ENCODE data around the gene CCNI.
"Not testable (repeated sequence)": the region's sequence is repeated elsewhere in the genome, so short reads cannot be mapped to it uniquely, and the experiment has no call there.

CCNI gene, protein sequence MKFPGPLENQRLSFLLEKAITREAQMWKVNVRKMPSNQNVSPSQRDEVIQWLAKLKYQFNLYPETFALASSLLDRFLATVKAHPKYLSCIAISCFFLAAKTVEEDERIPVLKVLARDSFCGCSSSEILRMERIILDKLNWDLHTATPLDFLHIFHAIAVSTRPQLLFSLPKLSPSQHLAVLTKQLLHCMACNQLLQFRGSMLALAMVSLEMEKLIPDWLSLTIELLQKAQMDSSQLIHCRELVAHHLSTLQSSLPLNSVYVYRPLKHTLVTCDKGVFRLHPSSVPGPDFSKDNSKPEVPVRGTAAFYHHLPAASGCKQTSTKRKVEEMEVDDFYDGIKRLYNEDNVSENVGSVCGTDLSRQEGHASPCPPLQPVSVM

DNA sequence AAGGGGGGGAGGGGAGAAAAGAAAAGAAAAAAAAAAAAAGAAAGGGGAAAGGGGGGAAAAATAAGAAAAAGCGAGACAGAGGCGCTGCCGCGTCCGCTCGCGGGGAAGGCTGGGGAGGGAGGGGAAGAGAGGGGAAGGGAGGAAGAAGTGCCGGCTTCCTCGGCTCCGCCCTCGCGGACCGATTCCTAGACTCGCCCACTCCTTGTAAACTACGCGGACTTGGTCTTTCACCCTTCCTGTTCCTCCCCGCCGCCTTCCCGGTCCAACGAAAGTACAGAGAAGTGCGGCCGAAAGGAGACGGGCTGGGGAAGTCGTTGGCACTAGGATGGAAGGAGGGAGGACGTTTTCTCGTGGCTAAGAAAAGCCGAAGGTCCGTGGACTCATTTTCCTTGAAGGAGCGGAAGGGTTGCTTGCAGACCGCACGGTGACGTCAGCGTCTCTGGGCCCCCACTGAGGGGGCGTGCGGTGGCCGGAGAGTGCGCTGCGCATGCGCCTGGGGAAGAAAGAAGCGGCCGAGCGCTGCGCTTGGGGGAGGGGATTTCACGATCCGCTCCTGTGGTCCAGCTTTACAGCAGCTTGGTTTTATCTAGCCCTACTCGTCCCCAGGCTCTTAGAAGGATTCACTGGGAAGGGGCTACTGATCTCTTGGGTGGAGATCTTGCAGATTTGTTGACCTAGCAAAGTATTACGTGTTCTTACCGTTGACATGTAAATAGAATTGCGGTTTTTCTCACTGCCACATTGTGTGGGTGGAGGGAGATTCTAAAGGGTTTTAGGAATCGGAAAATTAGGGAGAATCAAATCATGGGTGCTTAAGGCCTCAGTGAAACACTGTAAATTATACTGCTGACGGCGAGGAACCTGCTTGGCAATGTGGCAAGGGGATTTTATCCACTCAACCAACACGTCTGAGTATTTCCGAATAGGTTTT lies at the start of gene CCNI:
Gene CCNI (minus strand): TSS at position 121 of the 931 bp plus-strand sequence. CDS start 9,627 bp downstream, outside the sequence.
- FAIRE-seq: no peak

- no peak for FAIRE-seq
Measured at GRCh38 chr4:77124576-77124975, 48.8 kb upstream of the CCNI start.

- no peak for FAIRE-seq
Measured at GRCh38 chr4:77123411-77123810, 47.6 kb upstream of the CCNI start.

- no peak for FAIRE-seq
Measured at GRCh38 chr4:77122656-77123055, 46.9 kb upstream of the CCNI start.

- no peak for FAIRE-seq
Measured at GRCh38 chr4:77121736-77122240, 46.0 kb upstream of the CCNI start.

- FAIRE-seq: no peak
Measured at GRCh38 chr4:77120886-77121508, 45.2 kb upstream of the CCNI start.

- no peak for FAIRE-seq
Measured at GRCh38 chr4:77117721-77118120, 41.9 kb upstream of the CCNI start.

GRCh38 chr4:77113069-77113468 lies 37.3 kb upstream of the CCNI start:
- FAIRE-seq: no peak

DNA sequence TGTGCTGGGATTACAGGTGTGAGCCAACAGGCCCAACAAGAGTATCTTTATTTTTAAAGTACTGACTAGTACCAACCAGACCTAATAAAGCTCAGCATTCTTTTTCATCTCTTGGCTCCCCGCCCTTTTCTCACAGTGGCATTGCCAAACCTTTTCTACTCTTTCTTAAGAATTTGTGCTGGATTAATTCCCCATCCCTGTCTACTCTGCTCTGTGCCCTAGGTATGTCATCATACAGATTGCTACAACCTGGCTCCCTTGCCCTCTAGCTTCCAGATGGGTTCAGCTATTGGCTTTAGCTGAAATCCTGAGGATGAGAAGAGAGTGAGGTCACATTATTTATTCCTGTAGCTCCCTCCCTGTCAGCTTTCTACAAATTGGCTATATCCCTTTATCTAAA lies 34.9 kb upstream of the CCNI start:
- FAIRE-seq: no peak

DNA sequence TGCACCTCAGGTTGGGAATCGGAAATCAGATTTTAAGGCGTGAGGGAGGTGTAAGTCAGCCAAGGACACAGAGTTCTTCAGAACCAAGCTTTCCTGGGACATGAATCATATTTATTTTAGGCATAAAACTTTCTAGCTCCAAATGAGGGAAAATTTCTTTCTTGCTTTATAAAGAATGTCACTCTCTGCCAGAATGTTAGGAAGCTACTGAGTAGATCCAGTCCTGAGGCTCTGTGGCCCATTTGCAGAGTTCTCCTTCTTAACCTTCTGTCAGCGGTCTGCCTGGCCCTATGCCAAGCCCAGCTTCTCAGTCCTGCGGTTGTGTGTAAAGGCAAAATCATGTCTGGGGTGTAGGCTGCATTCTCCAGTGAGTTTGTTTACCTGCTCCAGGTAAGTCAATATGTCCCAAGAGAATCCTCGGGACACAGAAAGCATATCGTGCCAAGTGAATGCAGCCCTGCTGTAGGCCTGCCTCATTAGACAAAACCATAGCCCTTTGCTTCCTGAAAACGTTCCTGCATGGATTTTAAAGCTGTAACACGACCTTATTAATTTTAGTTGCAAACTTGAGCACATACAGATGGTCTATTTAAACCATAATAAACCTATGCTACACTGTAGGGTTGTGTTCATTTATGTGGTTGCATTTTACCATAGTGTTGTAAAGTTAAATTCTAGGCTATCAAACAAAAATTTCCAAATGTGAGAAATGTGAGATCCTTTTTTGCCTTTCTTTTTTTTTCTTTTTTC lies 29.2 kb upstream of the CCNI start:
- FAIRE-seq: no peak

GRCh38 chr4:77104388-77104787 lies 28.6 kb upstream of the CCNI start:
- no peak for FAIRE-seq

DNA sequence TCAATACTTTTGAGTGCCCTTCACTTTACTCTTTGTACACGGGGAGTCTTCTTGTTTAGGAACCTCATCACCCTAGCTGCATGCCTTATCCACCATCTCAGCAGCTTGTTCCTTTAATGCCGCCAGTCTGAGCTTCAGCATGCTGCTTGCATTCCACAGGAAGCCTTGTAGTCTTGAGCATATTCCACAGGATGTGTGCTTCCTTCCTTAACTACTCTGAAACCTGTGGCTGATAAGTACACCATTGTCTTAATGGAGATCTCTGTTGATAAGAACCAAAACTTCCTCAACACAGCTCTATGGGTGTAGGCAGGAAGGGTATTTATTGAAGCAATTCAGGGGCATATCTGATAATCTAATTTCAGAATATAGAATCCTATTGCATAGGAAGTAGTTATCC lies 24.4 kb upstream of the CCNI start:
- FAIRE-seq: no peak

- no peak for FAIRE-seq
Measured at GRCh38 chr4:77097611-77098010, 21.8 kb upstream of the CCNI start.

- no peak for FAIRE-seq
Measured at GRCh38 chr4:77095101-77095821, 19.5 kb upstream of the CCNI start.

GRCh38 chr4:77094496-77094895 lies 18.7 kb upstream of the CCNI start:
- FAIRE-seq: no peak

- FAIRE-seq: no peak
Measured at GRCh38 chr4:77093401-77093800, 17.6 kb upstream of the CCNI start.

GRCh38 chr4:77092975-77093374 lies 17.2 kb upstream of the CCNI start:
- FAIRE-seq: no peak

DNA sequence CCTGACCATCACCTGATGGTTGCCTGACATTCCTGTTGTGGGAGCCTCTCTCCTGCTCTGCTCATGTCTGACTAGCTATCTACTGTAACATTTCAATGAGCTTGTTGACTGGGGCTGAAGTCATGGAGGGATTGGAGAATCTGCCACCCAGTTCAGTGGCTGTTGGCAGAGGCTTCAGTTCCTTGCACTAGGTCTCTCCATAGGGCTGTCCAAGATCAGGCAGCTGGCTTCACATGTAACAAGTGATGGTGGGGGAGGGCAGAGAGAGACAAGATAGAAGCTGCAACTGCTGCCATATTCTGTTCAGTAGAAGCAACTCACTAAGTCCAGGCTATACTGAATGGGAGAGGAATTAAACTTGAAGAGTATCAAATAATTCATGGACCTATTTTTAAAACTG lies 14.1 kb upstream of the CCNI start:
- no peak for FAIRE-seq

DNA sequence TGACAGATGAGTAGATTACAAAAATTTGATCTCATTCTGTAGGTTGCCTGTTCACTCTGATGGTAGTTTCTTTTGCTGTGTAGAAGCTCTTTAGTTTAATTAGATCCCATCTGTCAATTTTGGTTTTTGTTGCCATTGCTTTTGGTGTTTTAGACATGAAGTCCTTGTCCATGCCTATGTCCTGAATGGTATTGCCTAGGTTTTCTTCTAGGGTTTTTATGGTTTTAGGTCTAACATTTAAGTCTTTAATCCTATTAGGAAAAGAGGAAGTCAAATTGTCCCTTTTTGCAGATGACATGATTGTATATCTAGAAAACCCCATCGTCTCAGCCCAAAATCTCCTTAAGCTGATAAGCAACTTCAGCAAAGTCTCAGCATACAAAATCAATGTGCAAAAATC lies 11.2 kb upstream of the CCNI start:
- not testable (repeated sequence) for FAIRE-seq

- no peak for FAIRE-seq
Measured at GRCh38 chr4:77084019-77084639, 8.3 kb upstream of the CCNI start.

- no peak for FAIRE-seq
Measured at GRCh38 chr4:77082886-77083608, 7.3 kb upstream of the CCNI start.
